Measurements from ENCODE around the gene ZNF200.

DNA sequence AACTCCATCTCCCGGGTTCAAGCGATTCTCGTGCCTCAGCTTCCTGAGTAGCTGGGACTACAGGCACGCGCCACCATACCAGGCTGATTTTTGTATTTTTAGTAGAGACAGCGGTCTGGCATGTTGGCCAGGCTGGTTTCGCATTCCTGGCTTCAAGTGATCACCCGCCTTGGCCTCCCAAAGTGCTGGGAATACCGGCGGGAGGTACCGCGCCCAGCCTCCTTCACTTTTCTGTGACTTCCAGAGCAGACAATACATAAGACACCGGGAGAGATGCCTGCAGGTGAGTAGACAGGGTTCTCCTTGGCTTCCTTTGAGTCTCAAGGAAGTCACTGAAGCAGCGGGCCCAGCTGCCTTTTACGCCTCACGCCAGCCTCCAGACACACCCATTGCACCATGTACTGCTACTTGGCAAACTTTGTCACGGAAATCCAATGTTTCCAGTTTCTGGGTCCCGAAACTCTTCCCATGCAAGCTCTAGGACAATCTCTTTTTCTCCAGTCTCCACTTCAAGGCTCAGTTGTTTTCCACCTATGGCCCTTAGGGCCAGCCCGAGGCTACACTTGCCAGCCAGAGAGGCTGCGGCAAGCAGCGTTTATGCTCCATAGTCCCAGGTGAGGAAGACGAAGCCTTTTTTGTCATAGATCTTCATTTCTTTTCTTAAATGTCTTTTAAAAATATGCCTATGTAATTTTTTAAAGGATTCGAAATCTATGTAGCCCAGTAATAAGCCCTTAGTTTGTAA is 47.8 kb downstream of the ZNF200 start:
- TF ChIP-seq ZNF556 (CRISPR knock-in tag; IDR thresholded peaks at IDR 0.05; ENCODE audit: borderline replicate concordance), result no peak
- TF ChIP-seq SUZ12 (IDR thresholded peaks at IDR 0.05; ENCODE audit: low read depth, low read length), result no peak
- no peak for TF ChIP-seq RARG (CRISPR knock-in tag; IDR thresholded peaks at IDR 0.05; ENCODE audit: low read depth)
- no peak for TF ChIP-seq MIER3 (CRISPR knock-in tag; IDR thresholded peaks at IDR 0.05; ENCODE audit: borderline replicate concordance)
- no peak for TF ChIP-seq GLI4 (CRISPR knock-in tag; IDR thresholded peaks at IDR 0.05; ENCODE audit: borderline replicate concordance)
- TF ChIP-seq, protein P1, sequence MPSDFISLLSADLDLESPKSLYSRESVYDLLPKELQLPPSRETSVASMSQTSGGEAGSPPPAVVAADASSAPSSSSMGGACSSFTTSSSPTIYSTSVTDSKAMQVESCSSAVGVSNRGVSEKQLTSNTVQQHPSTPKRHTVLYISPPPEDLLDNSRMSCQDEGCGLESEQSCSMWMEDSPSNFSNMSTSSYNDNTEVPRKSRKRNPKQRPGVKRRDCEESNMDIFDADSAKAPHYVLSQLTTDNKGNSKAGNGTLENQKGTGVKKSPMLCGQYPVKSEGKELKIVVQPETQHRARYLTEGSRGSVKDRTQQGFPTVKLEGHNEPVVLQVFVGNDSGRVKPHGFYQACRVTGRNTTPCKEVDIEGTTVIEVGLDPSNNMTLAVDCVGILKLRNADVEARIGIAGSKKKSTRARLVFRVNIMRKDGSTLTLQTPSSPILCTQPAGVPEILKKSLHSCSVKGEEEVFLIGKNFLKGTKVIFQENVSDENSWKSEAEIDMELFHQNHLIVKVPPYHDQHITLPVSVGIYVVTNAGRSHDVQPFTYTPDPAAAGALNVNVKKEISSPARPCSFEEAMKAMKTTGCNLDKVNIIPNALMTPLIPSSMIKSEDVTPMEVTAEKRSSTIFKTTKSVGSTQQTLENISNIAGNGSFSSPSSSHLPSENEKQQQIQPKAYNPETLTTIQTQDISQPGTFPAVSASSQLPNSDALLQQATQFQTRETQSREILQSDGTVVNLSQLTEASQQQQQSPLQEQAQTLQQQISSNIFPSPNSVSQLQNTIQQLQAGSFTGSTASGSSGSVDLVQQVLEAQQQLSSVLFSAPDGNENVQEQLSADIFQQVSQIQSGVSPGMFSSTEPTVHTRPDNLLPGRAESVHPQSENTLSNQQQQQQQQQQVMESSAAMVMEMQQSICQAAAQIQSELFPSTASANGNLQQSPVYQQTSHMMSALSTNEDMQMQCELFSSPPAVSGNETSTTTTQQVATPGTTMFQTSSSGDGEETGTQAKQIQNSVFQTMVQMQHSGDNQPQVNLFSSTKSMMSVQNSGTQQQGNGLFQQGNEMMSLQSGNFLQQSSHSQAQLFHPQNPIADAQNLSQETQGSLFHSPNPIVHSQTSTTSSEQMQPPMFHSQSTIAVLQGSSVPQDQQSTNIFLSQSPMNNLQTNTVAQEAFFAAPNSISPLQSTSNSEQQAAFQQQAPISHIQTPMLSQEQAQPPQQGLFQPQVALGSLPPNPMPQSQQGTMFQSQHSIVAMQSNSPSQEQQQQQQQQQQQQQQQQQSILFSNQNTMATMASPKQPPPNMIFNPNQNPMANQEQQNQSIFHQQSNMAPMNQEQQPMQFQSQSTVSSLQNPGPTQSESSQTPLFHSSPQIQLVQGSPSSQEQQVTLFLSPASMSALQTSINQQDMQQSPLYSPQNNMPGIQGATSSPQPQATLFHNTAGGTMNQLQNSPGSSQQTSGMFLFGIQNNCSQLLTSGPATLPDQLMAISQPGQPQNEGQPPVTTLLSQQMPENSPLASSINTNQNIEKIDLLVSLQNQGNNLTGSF (CRISPR knock-in tag; IDR thresholded peaks at IDR 0.05), result no peak
- TF ChIP-seq ZSCAN30 (CRISPR knock-in tag; IDR thresholded peaks at IDR 0.05), result no peak

Measured in HepG2 (cell line).